Medulla oblongata (tissue), 1 donor: ENCODE measurements around the gene BCL11B.
"Not testable (repeated sequence)": the region's sequence is repeated elsewhere in the genome, so short reads cannot be mapped to it uniquely, and the experiment has no call there.

Experiments used
- DNase-seq: peaks from one replicate; pipeline ENCODE4 v3.0.0-alpha.2; 2015; ENCODE audit errors: extremely low spot score

Gene BCL11B

GRCh38 chr14:99199846-99200653 is 71.9 kb downstream of the BCL11B start:
- DNase-seq = no peak

- no peak for DNase-seq
Measured at GRCh38 chr14:99198746-99199502, 73.1 kb downstream of the BCL11B start.

- DNase-seq = no peak
Measured at GRCh38 chr14:99196310-99196650, 75.7 kb downstream of the BCL11B start.

- no peak for DNase-seq
Measured at GRCh38 chr14:99195602-99196309, 76.2 kb downstream of the BCL11B start.

GRCh38 chr14:99194736-99195135 is 77.3 kb downstream of the BCL11B start:
- DNase-seq = no peak

GRCh38 chr14:99194136-99194535 is 77.9 kb downstream of the BCL11B start:
- DNase-seq = no peak

GRCh38 chr14:99192830-99193229 is 79.2 kb downstream of the BCL11B start:
- DNase-seq = no peak

GRCh38 chr14:99192028-99192621 is 79.9 kb downstream of the BCL11B start:
- peak; percentile 38 for DNase-seq

GRCh38 chr14:99191395-99192027 is 80.5 kb downstream of the BCL11B start:
- DNase-seq = no peak

- DNase-seq = no peak
Measured at GRCh38 chr14:99190696-99191394, 81.2 kb downstream of the BCL11B start.

GRCh38 chr14:99189201-99189801 is 82.7 kb downstream of the BCL11B start:
- no peak for DNase-seq

- no peak for DNase-seq
Measured at GRCh38 chr14:99188731-99189191, 83.2 kb downstream of the BCL11B start.

GRCh38 chr14:99187858-99188257 is 84.1 kb downstream of the BCL11B start:
- DNase-seq = no peak

- DNase-seq = no peak
Measured at GRCh38 chr14:99186956-99187690, 84.9 kb downstream of the BCL11B start.

- not testable (repeated sequence) for DNase-seq
Measured at GRCh38 chr14:99186336-99186735, 85.7 kb downstream of the BCL11B start.

- no peak for DNase-seq
Measured at GRCh38 chr14:99185436-99186068, 86.4 kb downstream of the BCL11B start.

- DNase-seq = no peak
Measured at GRCh38 chr14:99183716-99184115, 88.3 kb downstream of the BCL11B start.

GRCh38 chr14:99183311-99183710 is 88.7 kb downstream of the BCL11B start:
- no peak for DNase-seq

- DNase-seq = no peak
Measured at GRCh38 chr14:99182548-99183250, 89.3 kb downstream of the BCL11B start.
